Fibroblast of peridontal ligament (primary cell): ENCODE measurements around the gene KIRREL3.

Experiments
- DNase-seq: peaks from one replicate; pipeline ENCODE4 v3.0.0-alpha.2; 2010; ENCODE audit errors: extremely low read depth

The KIRREL3 gene

DNA sequence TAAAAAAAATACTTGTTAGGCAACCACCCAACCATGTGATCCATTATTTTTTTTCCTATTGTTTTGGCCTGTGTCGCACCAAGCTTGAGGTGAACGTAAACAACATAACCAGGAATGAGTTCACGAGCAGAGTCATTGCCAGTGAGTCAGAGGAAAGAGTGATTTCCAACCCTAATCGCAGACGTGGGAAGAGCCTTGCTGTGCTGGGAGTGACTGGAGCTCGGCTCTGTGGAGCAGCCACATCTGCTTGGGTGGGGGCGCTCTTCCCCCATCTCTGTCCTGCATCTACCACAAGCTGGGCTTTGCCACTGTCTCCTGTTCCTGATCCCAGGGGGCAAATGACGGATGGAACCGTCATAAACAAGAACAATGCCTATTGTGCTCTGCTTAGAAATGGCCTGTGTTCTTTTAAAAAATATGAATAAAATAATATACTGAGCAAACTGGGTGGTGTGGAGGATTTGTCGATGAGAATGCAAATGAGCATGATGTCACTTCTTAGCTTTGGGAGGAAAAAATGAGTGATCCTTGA lies 210.0 kb downstream of the KIRREL3 start:
- DNase-seq, result peak; percentile 86

DNA sequence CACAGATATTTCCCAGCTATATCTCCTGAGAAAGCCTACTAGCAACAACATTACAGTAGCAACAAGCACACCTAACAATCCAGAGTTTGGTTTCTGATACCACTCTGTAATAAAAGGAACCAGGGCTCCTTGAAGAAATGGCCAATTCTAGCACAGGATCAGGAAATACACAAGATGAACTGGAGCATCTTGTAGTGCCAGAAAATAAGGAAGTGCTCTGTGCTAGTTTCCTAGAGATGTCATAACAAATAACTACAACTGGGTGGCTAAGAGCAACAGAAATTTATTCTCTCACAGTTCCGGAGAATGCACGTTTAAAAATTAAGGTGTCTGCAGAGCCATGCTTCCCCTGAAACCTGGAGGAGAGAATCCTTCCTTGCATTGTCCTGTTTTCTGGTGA lies 217.8 kb downstream of the KIRREL3 start:
- DNase-seq, result no peak

- no peak for DNase-seq
These were observed 218.6 kb downstream of the KIRREL3 start for GRCh38 chr11:126781942-126782341.

DNA sequence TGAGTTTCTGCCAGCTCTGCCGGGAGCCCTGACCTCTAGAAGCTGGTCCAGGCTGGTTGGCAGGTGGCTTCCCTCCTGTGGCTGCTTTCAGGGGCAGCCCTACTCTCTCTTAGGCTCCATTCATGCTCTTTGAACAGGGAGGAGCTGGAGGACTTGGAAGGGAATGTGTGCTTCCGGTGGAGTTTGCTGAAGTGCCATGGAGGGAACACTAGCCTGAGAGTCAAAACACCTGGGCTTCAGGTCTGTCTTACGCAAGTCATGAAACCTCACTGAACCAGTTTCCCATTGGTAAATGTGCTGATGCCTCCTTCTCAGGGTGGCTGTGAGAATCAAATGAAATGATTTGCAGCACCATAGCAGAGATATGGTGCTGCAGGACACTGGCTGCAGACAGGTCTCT lies 224.5 kb downstream of the KIRREL3 start:
- DNase-seq, result no peak

- DNase-seq, result no peak
These were observed 228.3 kb downstream of the KIRREL3 start for GRCh38 chr11:126772267-126772666.

DNA sequence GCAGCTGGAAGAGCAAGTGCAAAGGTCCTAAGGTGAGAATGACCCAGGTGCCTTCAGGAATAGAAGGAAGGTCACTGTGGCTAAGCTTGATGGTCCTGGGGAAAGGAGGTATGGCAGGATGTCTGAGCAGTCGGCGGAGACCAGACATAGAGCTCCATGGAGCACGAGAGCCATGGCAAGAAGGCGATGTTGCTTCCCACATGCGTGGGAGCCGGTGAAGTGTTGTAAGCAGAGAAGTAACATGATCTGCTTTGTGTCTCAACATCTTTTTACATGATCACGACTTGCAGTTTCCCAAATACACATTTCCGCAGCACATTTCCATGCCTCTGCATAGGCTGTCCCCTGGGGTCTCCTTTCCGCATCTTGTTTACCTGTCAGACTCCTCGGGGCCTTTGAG lies 231.9 kb downstream of the KIRREL3 start:
- no peak for DNase-seq

- no peak for DNase-seq
These were observed 234.1 kb downstream of the KIRREL3 start for GRCh38 chr11:126766440-126766839.

DNA sequence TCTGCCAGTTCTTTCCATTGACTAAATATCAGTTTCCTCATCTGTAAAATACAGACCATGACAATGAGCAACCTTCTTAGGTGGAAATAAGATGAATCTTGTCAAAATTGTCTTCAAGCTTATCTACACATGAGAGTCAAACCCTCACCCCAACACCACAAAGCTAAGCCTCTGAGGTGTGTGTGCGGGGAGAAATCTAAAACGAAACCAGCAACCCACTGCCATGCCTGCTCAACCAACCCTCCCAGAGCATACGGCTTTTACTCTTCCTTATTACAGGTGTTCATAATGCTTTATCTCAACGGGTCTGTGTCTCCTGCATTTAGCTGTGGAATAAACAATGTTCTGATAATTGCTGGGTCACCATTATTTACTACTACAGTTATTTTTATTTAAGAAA lies 235.4 kb downstream of the KIRREL3 start:
- no peak for DNase-seq

DNA sequence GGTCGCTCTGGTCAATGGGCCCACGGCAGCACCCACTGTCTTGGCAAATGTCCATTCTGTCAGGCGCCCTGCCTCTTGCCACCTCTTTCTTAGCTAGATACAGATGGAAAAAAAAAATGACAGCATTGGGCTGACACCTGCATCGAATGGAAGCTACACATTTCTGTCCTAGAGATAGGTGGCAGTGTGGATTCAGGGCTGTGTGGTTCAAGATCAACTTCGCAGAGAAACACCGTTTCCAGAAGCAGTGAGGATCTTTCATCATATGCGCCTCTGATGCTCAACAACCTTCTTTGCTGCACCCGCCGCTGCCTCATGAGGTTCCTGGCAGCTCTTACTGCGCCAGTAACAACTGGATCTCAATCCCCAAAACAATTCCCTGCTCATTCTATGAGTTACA lies 236.3 kb downstream of the KIRREL3 start:
- DNase-seq, result peak; percentile 5

DNA sequence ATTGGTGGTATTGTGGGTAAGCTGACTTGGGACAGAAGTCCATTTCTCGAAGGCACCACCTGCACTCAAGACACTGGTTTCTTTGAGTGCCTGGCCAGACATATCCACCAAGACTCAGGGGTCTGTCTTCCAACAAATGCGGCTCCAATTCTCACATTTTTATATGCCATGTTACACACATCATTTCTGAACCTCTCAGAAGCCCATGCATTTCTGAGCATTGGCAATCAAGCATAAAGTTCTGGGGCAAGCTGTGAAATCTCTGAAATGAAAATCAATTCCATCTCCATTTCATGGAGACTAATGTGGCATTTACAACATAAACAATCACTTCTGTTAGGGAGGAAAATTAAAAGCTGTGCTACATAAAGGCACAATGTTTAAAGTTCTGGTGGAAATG lies 243.7 kb downstream of the KIRREL3 start:
- DNase-seq, result peak; percentile 28

DNA sequence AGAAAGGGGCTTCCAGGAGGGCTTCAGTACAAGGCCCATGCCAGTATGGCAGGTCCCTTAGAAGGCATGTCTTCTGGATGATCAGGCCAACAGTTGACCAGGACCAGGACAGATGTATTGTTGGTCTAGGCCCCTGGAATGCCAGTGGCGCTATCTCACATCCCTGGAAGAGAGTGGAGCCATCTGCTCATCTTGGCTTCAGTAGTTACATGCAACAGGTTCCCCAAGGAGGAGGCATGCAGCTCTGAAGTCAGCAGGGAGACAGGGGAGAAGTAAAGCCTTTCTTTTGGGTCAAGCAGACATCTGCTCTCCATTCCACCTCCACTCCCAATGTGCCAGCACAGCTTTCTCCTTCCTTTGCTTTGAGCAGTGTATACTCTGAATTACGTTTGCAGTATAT lies 244.1 kb downstream of the KIRREL3 start:
- DNase-seq, result no peak

DNA sequence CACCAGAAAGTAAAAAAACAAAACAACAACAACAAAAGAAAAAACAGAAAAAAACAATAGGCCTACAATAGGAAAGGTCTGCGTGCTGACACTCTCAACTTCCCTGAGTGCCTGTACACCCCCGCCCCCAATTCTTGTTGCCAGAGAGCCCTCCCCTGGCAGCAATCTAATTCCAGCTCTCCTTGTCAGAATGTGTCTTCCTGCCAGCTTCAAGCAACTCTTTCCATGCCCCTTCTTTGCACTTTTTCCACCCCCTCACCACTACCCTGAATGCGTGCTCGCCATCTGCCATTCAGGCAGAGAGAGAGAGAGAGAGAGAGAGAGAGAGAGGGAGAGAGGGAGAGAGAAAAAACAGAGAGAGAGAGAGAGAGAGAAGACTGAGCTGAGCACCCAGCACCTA lies 245.0 kb downstream of the KIRREL3 start:
- DNase-seq, result no peak

- DNase-seq, result no peak
These were observed 245.8 kb downstream of the KIRREL3 start for GRCh38 chr11:126754591-126755426.

DNA sequence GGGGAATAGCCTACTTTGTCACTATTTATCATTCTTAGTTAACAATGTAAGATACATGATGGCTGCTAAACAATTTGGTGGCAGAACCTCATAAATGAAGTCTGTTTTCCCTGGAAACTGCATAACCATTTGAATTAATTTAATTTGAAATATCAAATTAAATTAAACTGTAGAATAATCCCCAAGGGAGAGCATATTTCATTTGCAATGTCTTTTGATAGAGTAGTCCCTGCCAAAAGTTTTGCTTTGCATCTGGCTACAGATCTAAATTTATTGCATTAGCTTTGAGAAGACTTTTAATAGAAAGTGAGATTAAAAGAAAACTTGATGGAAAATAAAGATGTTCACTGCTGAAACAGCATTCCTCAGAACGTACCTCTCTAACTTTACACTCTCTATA lies 246.6 kb downstream of the KIRREL3 start:
- DNase-seq, result no peak

DNA sequence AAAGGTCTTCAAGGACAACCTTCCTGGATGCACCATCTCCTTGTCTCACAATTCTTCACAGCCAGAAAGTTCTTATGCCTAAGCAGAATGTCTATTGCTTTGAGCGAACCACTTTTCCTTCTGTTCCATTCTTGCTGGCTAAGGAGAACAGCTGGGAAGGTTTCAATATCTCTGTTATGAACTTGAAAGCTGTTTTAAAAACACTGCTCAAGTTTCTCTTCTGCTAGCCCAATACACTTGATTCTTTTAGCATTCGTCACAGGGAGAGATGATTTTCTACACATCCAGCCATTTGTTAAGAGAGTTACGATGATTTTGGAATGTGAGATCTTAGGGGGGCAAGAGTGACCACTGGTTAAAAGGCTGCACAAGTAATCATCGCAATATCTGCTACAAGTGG lies 249.3 kb downstream of the KIRREL3 start:
- DNase-seq, result peak; percentile 66

DNA sequence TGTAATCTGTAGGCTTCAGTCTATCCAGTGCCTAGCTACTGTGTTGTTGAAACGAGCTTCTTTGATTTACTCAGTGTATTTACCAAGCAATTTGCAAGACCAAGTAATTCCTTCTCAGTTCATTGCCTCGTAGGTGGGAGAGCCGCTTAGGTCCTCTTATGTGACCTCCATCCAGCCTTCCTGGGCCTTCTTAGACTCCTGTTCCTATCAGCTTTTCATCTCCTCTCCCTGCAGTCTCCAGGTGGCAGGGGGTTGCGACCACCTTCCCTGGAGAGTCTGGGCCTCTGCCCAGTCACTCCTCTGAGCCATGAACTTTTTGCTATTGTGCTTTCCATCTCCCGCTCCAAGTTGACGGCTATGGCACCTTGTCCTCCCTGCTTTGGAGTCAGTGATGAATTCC lies 251.8 kb downstream of the KIRREL3 start:
- no peak for DNase-seq

GRCh38 chr11:126748100-126748791 lies 252.3 kb downstream of the KIRREL3 start:
- DNase-seq, result no peak

DNA sequence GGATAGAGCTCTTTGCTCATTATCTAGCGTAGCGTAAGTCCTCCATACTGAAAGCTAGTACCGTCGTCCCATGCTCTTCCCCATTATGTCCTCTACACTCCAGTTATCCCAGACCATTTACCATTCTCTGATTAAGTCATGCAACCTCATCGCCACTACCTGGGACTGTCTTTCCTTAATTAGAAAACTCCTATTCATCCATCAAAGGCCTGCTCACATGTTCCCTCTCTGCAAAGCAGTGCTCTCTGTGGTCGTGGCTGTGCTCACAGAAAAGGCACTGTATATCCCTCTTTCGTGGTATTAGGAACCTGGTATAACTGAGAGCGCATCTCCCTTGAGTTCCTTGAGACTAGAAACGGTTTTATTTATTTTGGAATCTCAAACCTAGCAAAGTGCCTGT lies 253.3 kb downstream of the KIRREL3 start:
- no peak for DNase-seq

- no peak for DNase-seq
These were observed 254.1 kb downstream of the KIRREL3 start for GRCh38 chr11:126746443-126746842.

DNA sequence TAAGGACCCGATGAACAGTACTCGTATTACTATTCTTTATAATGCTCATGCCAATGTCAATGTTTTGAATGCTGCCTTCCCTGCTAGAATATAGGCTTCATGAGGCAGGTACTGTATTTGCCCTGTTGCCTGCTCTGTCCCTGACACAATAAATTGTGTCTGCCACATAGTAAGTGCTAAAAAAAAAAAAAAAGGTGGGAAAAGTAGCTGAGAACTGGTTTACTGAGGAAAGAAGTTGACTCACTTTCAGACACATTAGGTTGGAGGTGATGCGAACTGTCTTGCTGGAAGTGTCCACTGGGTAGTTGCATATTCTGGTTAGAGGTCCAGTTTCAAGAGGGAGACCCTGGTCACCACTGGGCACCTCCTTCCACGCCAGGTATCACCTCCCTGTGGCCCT lies 255.9 kb downstream of the KIRREL3 start:
- no peak for DNase-seq

DNA sequence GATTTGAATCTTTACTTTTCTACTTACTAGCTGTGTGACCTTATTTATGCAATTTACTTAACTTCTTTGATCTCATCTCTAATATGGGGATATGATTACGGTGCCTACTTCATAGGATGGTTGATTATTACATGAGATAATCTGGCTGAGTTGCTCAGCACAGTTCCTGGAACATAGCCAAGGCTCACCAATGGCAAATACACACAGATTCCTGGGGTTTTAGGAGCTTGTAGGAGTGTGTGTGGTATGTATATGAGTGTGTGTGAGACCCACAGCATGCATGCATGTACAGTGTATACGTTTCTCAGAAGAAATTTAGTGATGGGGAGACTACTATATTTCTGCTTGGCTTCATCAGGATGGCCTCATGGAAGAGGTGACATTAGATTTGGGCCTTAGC lies 256.9 kb downstream of the KIRREL3 start:
- DNase-seq, result no peak

DNA sequence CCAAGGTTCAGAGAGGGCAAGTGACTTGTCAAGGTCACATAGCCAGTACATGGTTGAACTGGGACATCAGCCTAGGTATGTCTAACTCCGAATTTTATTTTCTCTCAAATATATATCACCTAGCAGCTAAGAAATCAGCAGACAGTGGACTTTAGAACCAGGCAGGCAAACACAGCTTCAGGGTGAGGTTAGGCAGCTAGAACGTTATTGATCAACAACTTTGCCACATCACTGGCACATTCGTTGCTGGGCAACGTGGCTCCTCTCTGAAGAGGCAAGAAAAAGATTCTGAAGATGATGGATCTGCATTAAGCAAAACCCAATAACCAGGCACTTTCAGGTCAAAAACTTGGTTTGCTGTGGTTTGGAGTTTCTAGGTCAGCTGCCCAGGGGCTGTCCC lies 258.0 kb downstream of the KIRREL3 start:
- DNase-seq, result no peak

GRCh38 chr11:126740846-126741245 lies 259.7 kb downstream of the KIRREL3 start:
- DNase-seq, result no peak
